T-helper 1 cell treated with Interleukin-12 subunit alpha and Interleukin-12 subunit beta and Interleukin-4 antibody, amounts not matched to agents 30 ng/mL and 1 ng/mL, for 36 hours (primary cell): ENCODE measurements around the gene UQCRC2. TPM values are rescaled to one million over a fixed set of nuclear protein-coding genes. Genes with fewer than 3 reads are reported as not detected.
"Not testable (repeated sequence)": the region's sequence is repeated elsewhere in the genome, so short reads cannot be mapped to it uniquely, and the experiment has no call there.

Experiments
- intact Hi-C: fragments of 100-400 bp; cut with micrococcal nuclease; formaldehyde crosslinking; loops from one replicate; pipeline ENCODE4 v1.15.1; 2024
- total RNA-seq: library from RNA; stranded (reverse); gene quantifications from 2 replicates; pipeline ENCODE4 v1.2.3, GENCODE V29; 2022

UQCRC2 gene
- 230 and 234 TPM in 2 replicates for total RNA-seq

- intact Hi-C loops = loop anchor here (1.0 to 10.0 kb wide), 16 partner anchors 54 to 1643 kb away; partner anchors contain the start of genes CDR2, EARS2, ERI2 and METTL9
Observed at GRCh38 chr16:21952793-21953540, at the start of gene UQCRC2. TSS of gene UQCRC2 (plus strand) at chr16:21953361. CDS start at chr16:21953424, 63 bp downstream.

DNA sequence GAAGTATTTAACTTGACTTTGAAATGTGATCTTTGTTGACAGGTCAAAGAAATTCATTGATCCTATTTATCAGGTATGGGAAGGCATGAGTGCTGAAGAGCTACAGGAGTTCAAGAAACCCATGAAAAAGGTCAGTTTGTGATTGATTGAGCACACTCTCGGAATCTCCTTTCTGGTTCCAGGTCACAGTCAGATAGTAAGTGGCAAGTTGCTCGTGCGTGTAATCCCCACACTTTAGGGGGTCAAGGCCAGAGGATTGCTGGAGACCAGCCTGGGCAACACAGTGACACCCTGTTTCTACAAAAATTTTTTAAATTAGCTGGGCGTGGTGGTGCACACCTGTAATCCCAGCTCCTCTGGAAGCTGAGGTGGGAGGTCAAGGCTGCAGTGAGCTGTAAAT, 20.5 kb upstream of the UQCRC2 start:
- intact Hi-C loops = not testable (repeated sequence)

- intact Hi-C loops = not testable (repeated sequence)
Observed at GRCh38 chr16:21933316-21933715, 19.8 kb upstream of the UQCRC2 start.

DNA sequence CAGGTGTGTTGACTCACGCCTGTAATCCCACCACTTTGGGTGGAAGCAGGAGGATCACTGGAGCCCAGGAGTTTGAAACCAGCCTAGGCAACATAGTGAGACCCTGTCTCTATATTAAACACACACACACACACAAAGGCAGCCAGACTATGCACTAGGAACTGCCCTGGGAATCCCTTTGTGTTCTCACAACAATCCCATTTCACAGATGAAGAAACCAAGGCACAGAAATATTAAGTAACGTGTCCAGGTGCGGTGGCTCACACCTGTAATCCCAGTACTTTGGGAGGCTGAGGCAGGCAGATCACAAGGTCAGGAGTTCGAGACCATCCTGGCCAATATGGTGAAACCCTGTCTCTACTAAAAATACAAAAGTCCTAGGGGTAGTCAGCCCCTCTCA, 19.4 kb upstream of the UQCRC2 start:
- intact Hi-C loops = not testable (repeated sequence)

GRCh38 chr16:21936216-21936615, 16.9 kb upstream of the UQCRC2 start:
- intact Hi-C loops = not testable (repeated sequence)

DNA sequence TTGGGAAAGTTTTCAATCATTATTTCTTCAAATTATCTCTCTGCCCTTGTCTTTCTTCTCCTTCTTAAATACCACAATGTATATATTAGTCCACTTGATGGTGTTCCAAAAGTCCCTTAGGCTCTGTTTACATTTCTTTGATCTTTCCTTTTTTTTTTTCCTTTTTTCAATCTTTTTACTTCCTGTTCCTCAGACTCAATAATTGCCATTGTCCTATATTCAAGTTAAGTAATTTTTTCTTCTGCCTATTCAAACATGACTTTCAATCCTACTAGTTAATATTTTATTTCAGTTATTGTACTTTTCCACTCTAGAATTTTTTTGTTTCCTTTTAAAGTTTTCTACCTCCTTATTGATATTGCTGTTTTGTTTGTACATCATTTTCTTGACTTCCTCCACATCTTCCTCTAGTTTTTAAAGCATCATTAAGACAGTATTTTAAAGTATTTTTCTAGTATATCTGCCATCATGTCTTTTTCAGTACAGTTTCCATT, 15.8 kb upstream of the UQCRC2 start:
- intact Hi-C loops = no loop called here

- intact Hi-C loops = no loop called here
Observed at GRCh38 chr16:21940570-21940969, 12.6 kb upstream of the UQCRC2 start.

DNA sequence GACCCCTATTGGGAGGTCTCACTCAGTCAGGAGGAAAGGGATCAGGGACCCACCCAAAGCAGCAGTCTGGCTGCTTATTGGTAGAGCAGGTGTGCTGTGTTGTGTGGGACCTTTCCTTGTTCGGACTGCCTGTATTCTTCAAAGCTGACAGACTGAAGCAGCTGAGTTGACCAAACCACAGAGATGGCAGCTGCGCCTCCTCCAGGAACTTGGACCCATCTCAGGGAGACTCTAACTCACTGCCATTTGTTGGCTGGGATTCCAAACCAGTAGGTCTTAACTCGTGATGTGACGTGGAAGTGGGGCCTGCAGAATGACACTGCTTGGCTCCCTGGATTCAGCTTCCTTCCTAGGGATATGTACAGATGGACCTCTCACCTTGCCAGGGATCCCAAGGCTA, 9.6 kb upstream of the UQCRC2 start:
- intact Hi-C loops = no loop called here

- intact Hi-C loops = no loop called here
Observed at GRCh38 chr16:21946889-21947635, 6.1 kb upstream of the UQCRC2 start.

- intact Hi-C loops = loop anchor here (5.0 to 10.0 kb wide), 4 partner anchors 302 to 1198 kb away; partner anchors contain the start of gene USP31
Observed at GRCh38 chr16:21949713-21950260, 3.4 kb upstream of the UQCRC2 start.

GRCh38 chr16:21950782-21951521, 2.2 kb upstream of the UQCRC2 start:
- intact Hi-C loops = loop anchor here (5.0 to 10.0 kb wide), 4 partner anchors 304 to 1196 kb away; partner anchors contain the start of gene USP31

DNA sequence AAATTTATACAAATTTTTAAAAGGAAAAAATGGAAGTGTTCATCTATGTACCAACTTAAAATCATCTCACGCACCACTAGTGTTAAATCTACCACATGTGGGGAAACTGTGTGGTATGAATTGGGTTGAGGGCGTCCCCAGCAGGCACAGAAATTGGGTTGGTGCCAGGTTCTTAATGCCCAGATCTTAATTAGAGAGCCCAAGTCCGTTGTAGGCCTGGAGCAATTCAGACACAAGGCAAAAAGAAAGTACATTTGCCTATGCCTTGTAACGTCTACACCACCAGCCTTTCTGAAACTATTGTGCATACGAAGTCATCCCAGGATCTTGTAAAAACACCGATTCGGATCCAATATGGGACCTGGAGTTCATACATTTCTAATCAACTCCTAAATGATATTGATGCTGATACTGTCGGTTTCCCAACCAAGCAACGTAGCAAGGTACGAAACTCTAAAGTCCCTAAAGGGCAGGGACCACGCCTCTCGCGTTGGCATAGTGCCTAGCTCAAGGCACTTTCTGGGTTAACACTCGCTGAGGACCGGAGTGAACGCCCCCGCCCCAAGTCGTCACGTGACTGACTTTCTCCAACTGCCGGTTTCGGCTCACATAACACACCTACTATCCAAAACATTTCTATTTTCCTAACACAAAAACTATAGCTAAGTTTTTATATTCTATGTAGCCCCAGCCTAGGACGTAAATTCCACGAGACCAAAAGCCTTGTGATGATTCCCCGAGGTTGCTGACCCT, 945 bp upstream of the UQCRC2 start:
- intact Hi-C loops = loop anchor here (2.0 to 10.0 kb wide), 7 partner anchors 305 to 1605 kb away; partner anchors contain the start of genes EARS2, ERI2, REXO5 and THUMPD1

DNA sequence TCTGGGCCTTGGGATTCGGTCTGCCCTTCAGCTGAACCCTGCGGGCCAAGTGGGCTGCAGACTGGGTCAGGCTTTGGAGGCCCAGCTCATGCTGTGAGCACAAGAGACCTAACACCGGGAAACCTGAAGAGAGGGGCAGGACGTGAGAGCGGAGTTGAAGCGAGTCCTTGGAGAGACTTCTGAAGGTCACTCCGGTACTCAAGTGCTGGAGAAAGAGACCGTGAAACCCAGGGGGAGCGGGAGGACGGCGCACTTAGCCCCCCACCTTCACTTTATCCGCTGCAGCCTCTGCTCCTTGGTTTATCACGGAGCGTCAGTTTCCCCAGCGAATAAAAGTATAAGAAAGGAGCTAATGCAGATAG, 361 bp downstream of the UQCRC2 start:
- intact Hi-C loops = loop anchor here (1.0 to 10.0 kb wide), 16 partner anchors 54 to 1643 kb away; partner anchors contain the start of genes CDR2, EARS2, ERI2 and METTL9

- intact Hi-C loops = loop anchor here (10.0 kb wide), 2 partner anchors 453 to 477 kb away; no protein-coding TSS in a partner anchor
Observed at GRCh38 chr16:21957714-21958346, 4.7 kb downstream of the UQCRC2 start.

DNA sequence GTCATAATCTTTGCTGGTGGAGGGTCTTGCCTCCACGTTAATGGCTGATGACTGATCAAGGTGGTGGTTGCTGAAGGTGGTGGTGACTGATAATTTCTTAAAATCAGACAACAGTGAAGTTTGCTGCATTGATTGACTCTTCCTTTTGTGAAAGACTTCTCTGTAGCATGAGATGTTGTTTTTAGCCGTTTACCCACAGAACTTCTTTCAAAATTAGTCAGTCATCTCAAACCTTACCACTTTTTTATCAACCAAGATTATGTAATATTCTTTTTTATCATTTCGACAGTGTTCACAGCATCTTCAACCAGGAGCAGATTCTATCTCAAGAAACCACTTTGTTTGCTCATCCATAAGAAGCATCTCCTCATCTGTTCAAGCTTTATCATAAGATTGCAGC, 5.9 kb downstream of the UQCRC2 start:
- intact Hi-C loops = loop anchor here (10.0 kb wide), 2 partner anchors 454 to 476 kb away; no protein-coding TSS in a partner anchor

GRCh38 chr16:21962475-21962874, 9.3 kb downstream of the UQCRC2 start:
- intact Hi-C loops = no loop called here

GRCh38 chr16:21963887-21964286, 10.7 kb downstream of the UQCRC2 start:
- intact Hi-C loops = no loop called here

DNA sequence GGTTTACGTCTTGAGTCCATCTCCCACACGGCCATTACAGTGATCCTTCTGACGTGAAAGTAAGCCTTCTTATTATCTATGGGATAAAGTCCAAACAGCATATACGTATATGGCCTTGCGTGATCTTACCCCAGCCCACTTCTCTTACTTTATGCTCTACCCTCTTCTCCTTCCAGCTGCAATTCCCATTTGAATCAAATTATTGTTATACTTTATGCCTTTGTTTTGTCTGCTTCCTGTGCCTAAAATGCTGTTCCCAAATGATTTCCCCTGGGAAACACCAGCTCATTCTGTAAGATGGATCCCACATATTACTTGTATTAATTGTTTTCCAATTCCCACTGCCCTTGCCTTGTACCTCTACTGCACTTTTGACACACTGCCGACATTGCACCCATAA, 11.2 kb downstream of the UQCRC2 start:
- intact Hi-C loops = no loop called here

- intact Hi-C loops = no loop called here
Observed at GRCh38 chr16:21971856-21972255, 18.7 kb downstream of the UQCRC2 start.

DNA sequence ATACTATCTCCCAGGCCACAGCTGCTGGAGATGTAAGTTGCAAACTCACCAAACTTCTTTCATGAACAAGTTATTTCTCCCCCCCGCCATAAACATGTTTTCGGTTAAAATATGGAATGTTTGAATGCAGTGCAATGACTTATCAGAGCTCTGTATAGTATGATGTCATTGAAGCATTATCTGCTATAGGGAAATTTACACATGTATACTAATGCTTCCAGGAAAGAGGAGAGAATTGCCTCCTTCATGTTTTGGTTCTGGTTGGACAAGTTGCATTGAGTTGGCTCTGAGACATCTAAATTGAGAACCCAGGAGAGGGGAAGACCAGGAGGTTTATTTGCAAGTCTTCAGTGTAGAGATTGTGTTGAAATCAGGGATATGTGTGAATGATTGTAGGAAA, 20.8 kb downstream of the UQCRC2 start:
- intact Hi-C loops = no loop called here
